Heart left ventricle (tissue), 13 donors: ENCODE data around the gene ZNF536.

Source experiments
- CTCF ChIP-seq, 12 donors: fragments of 200-600 bp; sonication (generic) in 4 of 12; IDR thresholded peaks; one replicate each; pipeline versions ENCODE4 v1.5.0 to v1.8.0; 2018 to 2022; ENCODE audit warnings: antibody characterized with exemption in 12 of 12, mild to moderate bottlenecking in 5 of 12
- POLR2A ChIP-seq, 2 donors: fragments of 450-650 bp; IDR thresholded peaks; one replicate each; pipeline ENCODE4 v1.6.1; 2017; ENCODE audit warnings: antibody characterized with exemption in 2 of 2, mild to moderate bottlenecking in 2 of 2, moderate library complexity in 2 of 2
- donor health status: ischemic (EF 13 %, LVEDD 7.1; RV severe dilation, severe dysfunction).
- donor health status: DM: no; HTN: yes; CAD: no.
- donor health status: DM: no; HTN: no; CAD: no.
- donor health status: ischemic (EF 25% LVEDD 6.9; RV normal size, moderate dysfunction).
- donor health status: ischemic (EF 25% LVEDD 5.7; RV mildly dilated, moderate dysfunction).
- donor health status: ischemic (EF 35%, LVEDD 5.7; RV mildly dilated, moderate dysfunction).
- donor health status: nonischemic (EF 11% LVEDD 7.7; RV severe dilation, severe dysfunction).
- donor health status: DM: yes; HTN: yes; CAD: no.
- donor health status: PGD.
- donor health status: ischemic (EF 29% LVEDD 5.4; RV normal size, mild dysfunction).
- donor health status: nonischemic (EF 23%, LVEDD 6.1; RV moderate dilation, normal function).

- TF ChIP-seq POLR2A (IDR thresholded peaks at IDR 0.05) (no peak), CTCF (IDR thresholded peaks at IDR 0.05) (no peak)
These were observed 224.7 kb downstream of the ZNF536 start for GRCh38 chr19:30596813-30597399.
